COLO668 (cell line): ENCODE data around the gene CTTNBP2.

Experiments used
- DNase-seq: peaks from one replicate; lab custom pipeline; 2025; ENCODE audit not compliant: unreplicated experiment; lab: John Stamatoyannopoulos, UW

Gene CTTNBP2

DNA sequence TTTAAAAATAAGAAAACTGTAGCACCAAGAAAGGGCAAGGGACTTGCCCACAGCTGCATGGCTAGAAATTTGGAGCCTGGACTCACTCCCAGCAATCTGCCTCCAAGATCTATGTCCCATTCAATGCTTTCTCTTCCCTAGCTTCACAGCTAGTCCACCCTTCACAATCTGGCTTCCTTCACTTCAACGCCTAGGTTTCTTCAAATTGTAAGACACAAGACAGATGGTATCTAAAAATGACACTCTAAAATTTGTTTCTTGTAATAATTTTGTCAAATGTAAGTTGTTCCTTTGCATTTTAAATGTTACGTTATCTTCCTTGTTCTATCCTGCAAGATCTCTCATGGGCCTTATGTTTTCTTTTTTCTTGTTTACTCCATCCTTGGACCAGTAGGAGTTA is 48.6 kb downstream of the CTTNBP2 start:
- no peak for DNase-seq

DNA sequence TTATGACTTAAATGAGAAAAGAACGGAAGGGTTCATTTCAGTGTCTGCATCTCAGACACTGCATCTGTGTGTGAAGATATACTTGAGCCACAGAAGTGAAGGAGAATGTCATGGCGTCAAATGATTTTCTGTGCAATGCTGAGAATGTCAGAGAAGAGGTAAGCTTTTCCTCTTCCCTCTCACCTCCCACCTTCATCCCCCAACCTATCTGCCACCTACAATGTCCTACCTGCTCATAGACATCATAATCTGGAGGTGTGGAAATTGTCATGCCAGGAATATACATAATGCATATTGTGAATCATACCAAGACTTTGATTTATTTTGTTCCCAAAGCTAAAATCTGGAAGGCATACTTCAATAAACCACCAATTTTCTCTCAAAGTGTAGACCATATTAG is 53.7 kb downstream of the CTTNBP2 start:
- no peak for DNase-seq

- DNase-seq: no peak
These were observed 55.0 kb downstream of the CTTNBP2 start for GRCh38 chr7:117818232-117818631.

- no peak for DNase-seq
These were observed 56.5 kb downstream of the CTTNBP2 start for GRCh38 chr7:117816727-117817126.

- no peak for DNase-seq
These were observed 61.5 kb downstream of the CTTNBP2 start for GRCh38 chr7:117811696-117812095.

DNA sequence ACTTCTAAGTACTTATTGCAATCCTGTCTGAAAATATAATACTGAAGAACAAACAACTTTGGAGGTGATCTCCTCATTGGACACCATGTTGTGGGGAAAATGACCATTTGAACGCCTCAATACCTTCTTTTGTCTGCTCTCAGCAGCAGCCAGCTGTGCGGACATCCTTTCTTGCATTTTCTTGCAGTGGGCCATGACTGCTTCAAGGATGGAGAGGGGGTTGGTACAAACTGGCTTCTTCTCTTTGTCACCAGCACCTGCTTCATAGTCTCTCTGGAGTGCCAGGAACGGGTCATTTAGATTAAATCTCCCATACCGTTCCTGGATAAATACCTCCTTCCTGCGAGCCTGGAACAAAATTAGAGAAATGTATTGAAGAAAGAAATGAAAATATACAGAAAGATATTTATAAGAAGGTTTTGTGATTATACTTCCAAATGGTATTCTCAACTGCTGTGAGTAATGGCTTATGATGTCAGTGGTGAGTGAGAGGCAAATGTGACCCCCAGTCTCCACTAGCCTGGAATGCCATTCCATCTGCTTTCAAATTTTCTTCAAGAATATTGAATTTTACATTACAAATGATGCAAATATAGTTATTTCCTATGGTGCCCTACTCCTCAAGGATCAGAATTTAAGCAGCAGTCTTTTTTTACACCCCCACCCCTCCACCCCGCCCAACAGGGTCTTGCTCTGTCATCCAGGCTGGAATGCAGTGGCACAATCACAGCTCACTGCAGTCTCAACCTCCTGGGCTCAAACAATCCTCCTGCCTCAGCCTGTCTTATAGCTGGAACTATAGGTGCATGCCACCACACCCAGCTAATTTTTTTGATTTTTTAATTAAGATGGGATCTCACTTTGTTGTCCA is 62.4 kb downstream of the CTTNBP2 start:
- no peak for DNase-seq

- no peak for DNase-seq
These were observed 63.3 kb downstream of the CTTNBP2 start for GRCh38 chr7:117809958-117810357.

- no peak for DNase-seq
These were observed 64.1 kb downstream of the CTTNBP2 start for GRCh38 chr7:117808910-117809705.

DNA sequence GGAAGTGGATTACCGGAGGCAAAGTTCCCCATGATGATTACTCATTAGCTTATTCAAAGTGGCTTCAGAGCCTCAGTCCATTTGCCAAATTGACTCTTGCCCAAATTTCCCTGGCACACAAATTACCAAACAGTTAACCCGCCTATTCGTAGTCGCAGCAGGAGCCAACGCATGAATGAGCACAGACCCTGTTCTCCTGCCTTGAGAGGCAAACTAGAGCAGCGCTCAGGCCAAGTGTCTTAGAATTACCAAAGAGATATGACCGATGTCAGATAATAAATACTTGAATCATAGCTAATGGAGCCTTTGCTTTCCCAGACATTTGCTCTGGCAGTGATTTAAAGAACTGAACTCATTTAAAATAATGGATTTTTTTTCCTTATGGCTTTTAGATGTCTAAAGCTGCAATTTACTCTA is 64.9 kb downstream of the CTTNBP2 start:
- DNase-seq: no peak

DNA sequence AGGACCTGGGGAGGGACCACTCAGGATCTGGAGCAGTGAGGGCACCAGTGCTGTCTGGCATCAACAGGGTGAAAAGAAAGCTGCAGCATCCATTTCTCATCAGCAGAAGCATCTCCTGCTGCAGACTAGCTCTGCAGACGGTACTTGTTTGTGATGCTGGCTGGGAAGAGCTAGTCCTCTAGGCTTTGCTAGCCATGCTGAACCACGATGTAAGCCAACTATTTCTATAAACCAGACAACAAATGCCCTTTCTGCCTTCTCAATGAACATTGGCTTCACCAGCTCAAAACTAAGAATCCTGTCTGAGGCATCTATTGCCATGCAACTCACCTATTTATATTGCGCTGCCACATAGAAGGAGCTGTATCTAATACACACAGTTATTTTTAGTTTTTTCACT is 65.6 kb downstream of the CTTNBP2 start:
- no peak for DNase-seq

GRCh38 chr7:117806011-117806410 is 67.2 kb downstream of the CTTNBP2 start:
- DNase-seq: no peak

- no peak for DNase-seq
These were observed 68.0 kb downstream of the CTTNBP2 start for GRCh38 chr7:117805241-117805640.

DNA sequence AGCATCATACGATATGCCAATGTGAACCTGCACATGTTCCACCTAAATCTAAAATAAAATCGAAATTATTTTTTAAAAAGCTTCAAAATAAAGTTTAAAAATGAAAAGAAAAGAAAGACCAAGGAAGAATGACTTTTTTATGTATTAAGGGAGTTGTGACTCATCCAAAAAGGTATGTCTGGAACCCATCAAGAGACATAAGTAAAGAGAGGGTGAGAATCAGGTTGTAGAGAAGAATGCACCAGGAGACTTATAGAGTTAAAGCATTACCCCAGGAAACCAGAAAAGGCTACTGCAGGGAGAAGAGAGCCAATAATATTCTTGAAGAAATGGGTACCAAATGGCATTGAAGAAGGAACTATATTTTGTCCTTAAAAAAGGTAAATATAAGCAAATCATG is 69.8 kb downstream of the CTTNBP2 start:
- DNase-seq: no peak

GRCh38 chr7:117802660-117803059 is 70.6 kb downstream of the CTTNBP2 start:
- no peak for DNase-seq

DNA sequence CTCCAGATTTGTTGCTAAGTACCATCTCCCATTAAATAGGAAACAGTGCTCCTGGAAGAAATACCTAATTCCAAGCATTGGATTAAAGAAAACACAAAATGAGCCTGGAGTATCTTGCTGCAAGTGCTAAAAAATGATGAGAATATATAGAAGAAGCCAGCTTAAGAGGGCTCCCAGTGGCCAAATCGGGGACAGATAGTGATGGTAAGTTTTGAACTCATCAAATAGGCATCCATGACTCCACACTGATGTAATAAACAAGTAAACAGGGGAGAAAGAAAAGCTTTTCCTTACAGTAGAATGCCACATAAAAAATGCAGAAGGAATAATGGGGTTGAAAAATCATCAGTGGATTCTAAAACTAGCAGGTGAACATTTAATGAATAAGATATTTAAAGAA is 72.4 kb downstream of the CTTNBP2 start:
- DNase-seq: no peak

GRCh38 chr7:117800406-117800805 is 72.8 kb downstream of the CTTNBP2 start:
- DNase-seq: no peak

- DNase-seq: no peak
These were observed 76.4 kb downstream of the CTTNBP2 start for GRCh38 chr7:117796889-117797288.

DNA sequence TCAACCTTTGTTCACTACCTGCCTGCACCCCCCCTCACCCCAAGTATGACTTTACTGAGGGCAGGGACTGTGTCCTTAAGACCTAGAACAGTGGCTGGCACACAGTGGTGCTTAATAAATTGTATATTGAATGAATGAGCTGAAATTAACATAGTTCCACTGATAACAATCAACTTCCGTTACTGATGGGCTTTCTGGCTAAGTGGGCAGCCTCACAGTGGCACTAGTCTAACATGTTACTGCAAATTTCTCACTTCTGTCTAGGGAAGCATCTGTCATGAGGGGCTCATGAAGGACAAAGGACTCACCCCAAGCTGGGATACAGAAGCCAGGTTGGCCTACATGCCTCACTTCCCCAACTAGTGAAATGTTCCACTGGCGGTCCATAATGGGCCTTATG is 79.3 kb downstream of the CTTNBP2 start:
- no peak for DNase-seq

GRCh38 chr7:117793521-117793920 is 79.7 kb downstream of the CTTNBP2 start:
- no peak for DNase-seq

DNA sequence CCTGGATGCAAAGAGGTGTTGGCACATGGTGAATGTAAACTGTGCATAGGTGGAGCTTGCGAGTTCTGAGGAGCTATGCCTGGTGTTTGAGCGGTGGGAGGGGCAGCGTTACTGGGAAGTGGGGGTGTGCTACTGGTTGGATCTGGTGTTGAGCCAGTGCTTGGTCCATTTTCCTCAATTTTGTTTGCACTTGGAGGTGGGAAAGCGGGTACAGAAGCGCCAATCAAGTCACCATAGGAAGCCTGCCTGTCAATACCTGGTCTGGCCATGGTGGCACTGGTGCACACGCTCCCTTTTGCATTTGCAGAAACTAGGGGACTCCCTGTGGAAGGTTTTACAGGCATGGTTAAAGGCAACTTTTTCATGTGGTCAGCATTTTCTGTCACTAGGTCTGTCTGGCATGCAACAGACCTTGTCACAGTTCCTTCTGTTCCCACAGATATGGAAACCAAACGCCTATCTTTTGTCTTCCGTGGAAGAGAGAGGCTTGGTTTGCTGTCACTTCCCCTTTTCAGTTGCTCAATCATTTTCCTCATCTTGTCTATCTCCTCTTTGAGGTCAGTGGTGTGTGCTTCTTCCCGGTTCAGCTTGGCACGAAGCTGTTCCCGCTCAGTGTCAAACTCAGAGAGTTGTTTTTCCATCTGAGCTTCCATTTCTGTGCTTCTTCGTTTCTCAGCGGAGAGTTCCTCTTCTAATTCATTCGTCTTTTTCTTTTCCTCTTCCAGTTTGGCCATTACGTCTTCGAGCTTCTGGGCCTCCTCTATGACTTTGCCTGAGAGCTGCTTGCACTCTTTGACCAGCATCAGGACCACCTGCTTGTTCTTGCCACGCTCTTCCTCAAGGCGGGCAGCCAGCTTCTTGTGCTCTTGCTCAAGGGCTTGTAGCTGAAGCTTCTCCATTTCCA is 81.1 kb downstream of the CTTNBP2 start:
- DNase-seq: no peak

GRCh38 chr7:117790731-117791130 is 82.5 kb downstream of the CTTNBP2 start:
- DNase-seq: no peak
